ENCODE data around the gene UTRN.

Gene UTRN

GRCh38 chr6:144314003-144314485 is 28.9 kb downstream of the UTRN start:
- DNase-seq, result no peak

- no peak for DNase-seq
Measured at GRCh38 chr6:144314562-144314961, 29.4 kb downstream of the UTRN start.

- DNase-seq, result no peak
Measured at GRCh38 chr6:144315226-144315980, 30.3 kb downstream of the UTRN start.

DNA sequence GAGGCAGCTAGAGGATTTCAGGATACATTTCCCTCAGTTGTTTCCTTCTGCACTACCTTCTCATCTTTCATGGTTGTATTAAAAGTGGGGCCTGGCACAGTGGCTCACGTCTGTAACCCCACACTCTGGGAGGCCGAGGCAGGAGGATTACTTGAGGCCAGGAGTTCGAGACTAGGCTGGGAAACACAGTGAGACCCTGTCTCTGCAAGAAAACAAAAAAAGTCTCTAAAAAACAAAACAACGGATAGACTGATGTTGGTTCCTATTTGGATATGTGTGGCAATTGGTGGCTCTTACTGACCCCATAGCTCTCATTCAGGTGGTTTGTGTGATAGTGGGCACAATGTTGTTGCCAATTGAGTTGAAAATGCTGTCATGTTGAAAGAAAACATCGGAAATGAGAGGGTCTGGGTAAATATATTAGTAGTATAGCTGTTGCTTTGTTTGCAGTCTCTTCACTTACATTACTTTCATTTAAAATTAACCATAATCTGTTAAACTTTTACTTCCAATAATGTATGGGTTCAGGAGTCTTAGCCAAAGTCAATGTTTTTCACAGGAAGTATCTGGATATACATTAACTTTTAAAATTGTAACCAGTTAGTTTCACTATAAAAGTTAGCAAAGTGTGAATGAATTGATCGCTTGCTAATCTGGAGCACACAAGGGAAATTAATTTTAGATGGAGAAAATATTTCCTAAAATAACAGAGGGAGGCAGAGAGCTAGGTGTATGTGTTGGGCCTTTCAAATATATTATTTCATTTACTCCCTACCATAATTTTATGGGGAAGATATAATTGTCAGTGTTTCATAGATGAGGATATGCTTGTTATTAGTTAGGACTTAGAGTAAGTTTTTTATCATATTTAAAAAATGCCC is 31.1 kb downstream of the UTRN start:
- DNase-seq, result no peak

GRCh38 chr6:144316862-144317195 is 31.7 kb downstream of the UTRN start:
- no peak for DNase-seq

DNA sequence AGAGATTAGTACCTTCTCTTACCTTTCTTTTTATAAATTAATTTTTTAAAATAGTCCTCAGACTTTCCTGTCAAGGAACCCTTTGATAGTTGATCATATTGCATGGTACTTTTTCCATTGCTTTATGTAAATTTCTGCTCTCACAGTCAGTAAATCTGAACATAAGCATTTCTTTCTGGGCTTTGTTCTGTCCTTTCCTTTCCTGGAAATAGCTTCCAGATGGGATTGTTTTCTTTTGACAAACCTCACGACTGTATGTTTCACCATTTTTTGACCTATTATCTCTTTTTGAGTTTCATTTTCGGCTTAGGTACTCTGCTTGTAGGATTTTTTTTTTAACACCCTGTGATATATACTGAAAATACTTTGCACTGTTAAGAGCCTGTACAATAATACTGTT is 32.6 kb downstream of the UTRN start:
- DNase-seq, result no peak

GRCh38 chr6:144319211-144319610 is 34.1 kb downstream of the UTRN start:
- no peak for DNase-seq

GRCh38 chr6:144320741-144321140 is 35.6 kb downstream of the UTRN start:
- DNase-seq, result no peak

GRCh38 chr6:144321839-144322591 is 36.9 kb downstream of the UTRN start:
- no peak for DNase-seq

DNA sequence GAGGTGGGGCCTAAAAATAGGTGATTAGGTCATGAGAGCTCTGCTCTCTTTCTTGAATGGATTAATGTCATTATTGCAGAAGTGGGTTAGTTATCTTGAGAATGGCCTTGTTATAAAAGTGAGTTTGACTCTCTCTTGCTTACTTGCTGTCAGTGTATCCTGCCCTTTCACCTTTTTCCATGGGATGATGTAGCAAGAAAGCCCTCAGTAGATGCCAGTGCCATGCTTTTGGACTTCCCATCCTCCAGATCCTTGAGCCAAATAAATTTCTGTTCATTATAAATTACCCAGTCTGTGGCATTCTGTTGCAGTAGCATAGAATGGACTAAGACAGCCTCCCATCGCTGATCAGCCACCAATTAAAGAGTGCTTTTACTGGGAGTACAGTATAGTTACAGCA is 40.1 kb downstream of the UTRN start:
- DNase-seq, result no peak

GRCh38 chr6:144326393-144326792 is 41.3 kb downstream of the UTRN start:
- no peak for DNase-seq

GRCh38 chr6:144327081-144327480 is 41.9 kb downstream of the UTRN start:
- DNase-seq, result no peak

GRCh38 chr6:144330017-144330987 is 45.2 kb downstream of the UTRN start:
- DNase-seq, result no peak

DNA sequence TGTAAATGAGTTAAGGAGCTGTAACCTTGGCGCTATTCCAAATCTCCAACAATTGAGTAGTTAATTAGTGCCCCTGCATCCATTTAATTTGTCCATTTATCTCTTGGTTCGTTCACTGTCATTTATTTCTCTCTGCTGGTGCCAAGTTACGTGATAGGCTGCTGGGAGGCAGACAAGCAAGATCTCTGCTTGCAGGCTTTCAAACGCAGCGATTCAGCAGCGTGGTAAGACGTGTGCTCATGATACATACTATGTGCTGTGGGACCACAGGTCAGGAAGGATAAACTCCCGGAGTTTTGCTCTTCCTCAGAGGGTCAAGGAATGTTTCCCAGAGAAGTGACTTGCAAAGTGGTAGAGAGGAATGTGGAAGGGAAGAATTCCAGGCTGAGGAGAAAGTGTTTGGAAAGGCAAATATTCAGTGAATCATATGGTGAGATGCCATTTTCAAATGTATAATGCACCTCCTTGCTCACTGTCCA is 46.4 kb downstream of the UTRN start:
- no peak for DNase-seq

DNA sequence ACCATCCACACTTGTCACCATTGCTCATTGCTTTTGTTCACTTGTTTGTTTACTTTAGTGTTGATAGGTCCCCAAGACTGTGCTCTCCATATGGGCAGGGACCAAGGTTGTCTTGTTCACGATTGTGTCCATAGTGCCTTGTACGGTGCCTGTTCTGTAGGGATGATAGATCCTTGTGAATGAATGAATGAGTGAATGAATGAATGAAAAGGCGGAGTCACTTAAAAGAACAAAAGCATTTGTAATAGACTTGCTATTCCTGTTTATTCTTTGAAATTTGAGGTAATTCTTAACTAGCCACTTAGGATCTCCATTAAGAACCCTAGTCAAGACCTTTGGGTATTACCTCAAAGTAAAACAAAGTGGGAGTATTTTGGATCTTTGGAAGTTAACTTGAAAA is 47.0 kb downstream of the UTRN start:
- no peak for DNase-seq

- no peak for DNase-seq
Measured at GRCh38 chr6:144334150-144334708, 49.1 kb downstream of the UTRN start.

Data from NCI-H1930 (cell line).